ENCODE data around the gene SLC26A2. TPM values are rescaled to one million over a fixed set of nuclear protein-coding genes. Genes with fewer than 3 reads are reported as not detected.

SLC26A2 gene
- polyA plus RNA-seq, 4 donors: 16.0 to 22.9 (median 20.4) TPM

GRCh38 chr5:149959406-149960236 lies 937 bp upstream of the SLC26A2 start:
- no peak for DNase-seq (ENCODE audit: low read depth in 4 of 4, low spot score in 3 of 4)

GRCh38 chr5:149961186-149961685 lies 678 bp downstream of the SLC26A2 start:
- no peak for DNase-seq (ENCODE audit: low read depth in 4 of 4, low spot score in 3 of 4)

- no peak for DNase-seq (ENCODE audit: low read depth in 4 of 4, low spot score in 3 of 4)
Measured at GRCh38 chr5:149961957-149962409, 1.4 kb downstream of the SLC26A2 start.

GRCh38 chr5:149962601-149963300 lies 2.2 kb downstream of the SLC26A2 start:
- DNase-seq (ENCODE audit: low read depth in 4 of 4, low spot score in 3 of 4): no peak

GRCh38 chr5:149963729-149964128 lies 3.2 kb downstream of the SLC26A2 start:
- DNase-seq (ENCODE audit: low read depth in 4 of 4, low spot score in 3 of 4): no peak

- no peak for DNase-seq (ENCODE audit: low read depth in 4 of 4, low spot score in 3 of 4)
Measured at GRCh38 chr5:149966946-149967345, 6.4 kb downstream of the SLC26A2 start.

DNA sequence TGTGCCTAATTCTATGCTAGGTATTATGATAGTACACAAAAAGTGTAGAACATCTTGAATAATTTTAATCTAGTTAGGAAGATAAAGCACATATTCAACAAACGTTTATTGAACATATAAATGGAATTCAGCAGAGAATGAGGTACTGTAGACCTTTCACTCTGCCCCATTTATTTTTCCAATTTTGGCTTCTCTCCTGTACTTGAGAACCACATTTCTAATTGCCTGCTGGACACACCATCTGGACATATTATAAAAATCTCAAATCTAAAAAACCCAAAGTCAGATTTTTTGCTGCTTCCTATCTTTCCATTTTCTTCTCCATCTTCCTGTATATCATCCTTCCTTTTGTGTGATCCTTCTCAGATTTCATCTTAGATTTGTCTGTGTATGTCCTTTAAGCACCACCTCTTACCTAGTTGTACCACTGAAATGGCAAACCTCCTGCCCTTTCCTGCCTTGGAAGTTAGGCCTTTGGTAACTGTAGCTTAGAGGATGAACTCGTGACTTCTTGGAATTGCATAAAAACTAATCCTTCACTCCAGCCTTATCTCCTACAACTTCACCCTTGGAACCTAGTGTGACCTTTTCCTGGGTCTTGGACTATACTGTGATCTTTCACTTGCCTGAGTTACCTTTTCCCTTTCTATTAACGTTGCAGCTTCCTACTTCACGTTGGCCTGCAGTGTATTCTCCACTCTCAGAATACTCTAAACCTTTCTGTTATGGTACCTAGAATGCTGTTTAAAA lies 8.8 kb downstream of the SLC26A2 start:
- DNase-seq (ENCODE audit: low read depth in 4 of 4, low spot score in 3 of 4): no peak

DNA sequence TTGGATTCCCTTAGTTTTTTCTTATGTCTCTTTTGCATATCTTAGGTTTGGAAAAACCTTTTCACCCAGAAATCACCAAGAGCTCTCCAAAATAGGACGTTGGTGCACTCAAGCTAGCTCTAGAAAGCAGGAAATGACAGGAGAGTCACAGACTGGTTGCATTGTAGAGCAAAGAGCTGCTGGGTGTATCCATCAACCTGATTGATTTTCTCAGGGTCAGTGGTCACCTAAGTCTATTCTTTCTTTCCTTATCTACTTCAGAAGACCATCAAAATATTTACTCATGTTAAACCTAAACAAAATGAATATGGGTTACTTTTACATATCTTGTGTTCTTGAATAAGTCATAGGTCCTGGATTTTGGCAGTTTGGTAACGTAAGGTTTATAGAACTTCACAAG lies 14.9 kb downstream of the SLC26A2 start:
- DNase-seq (ENCODE audit: low read depth in 4 of 4, low spot score in 3 of 4): no peak

- no peak for DNase-seq (ENCODE audit: low read depth in 4 of 4, low spot score in 3 of 4)
Measured at GRCh38 chr5:149979896-149980295, 19.3 kb downstream of the SLC26A2 start.

DNA sequence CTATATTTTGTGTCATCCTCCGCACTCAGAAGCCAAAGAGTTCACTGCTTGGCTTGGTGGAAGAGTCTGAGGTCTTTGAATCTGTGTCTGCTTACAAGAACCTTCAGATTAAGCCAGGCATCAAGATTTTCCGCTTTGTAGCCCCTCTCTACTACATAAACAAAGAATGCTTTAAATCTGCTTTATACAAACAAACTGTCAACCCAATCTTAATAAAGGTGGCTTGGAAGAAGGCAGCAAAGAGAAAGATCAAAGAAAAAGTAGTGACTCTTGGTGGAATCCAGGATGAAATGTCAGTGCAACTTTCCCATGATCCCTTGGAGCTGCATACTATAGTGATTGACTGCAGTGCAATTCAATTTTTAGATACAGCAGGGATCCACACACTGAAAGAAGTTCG lies 20.6 kb downstream of the SLC26A2 start:
- no peak for DNase-seq (ENCODE audit: low read depth in 4 of 4, low spot score in 3 of 4)

GRCh38 chr5:149982505-149982904 lies 21.9 kb downstream of the SLC26A2 start:
- no peak for DNase-seq (ENCODE audit: low read depth in 4 of 4, low spot score in 3 of 4)

DNA sequence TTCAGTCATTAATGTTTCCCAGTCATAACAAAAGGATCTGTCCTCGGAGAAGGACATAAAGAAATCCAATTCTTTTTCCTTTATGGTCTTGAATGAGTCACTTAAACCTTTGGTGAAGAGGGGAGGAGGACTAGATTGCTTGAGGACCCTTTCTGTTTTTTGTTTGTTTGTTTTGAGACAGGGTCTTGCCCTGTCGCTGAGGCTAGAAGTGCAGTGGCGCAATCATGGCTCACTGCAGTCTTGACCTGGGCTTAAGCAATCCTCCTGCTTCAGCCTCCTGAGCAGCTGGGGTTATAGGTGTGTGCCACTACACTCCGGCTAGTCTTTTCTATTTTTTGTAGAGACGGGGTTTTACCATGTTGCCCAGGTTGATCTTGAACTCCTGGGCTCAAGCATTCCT lies 27.6 kb downstream of the SLC26A2 start:
- DNase-seq (ENCODE audit: low read depth in 4 of 4, low spot score in 3 of 4): no peak

DNA sequence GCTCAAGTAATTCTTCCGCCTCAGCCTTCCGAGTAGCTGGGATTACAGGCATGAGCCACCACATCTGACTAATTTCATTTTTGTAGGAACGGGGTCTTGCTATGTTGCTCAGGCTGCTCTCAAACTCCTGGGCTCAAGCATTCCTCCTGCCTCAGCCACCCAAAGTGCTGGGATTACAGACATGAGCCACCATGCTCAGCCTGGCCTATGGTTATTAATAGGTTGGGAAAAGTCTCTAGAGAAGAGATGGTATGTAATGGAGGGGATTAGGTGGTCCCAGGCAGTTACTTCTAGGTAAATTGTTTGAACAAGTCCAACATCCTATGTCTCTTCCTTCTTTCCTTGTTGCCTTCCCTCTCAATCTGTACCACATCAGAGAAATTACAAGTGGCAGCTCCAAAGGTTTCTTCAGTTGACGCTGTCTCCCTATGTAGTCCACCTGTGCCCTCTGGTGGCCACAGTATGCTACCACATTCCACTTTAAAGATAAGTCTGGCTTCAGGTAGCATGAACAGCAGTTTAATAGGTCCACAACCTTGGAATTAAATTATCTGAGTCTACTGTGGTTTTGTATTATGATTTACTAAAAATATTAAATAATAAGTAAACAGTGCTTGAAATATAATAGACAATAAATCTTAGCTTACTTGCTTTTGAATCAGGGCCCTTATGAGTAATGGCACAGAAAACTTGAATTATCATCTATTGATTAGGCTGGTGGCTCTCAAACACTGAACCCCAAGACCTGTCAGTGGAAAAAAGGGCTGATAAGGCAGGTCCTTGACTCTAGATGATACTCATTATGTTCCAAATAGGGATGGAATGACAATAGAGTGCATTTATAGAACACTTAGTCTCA lies 30.2 kb downstream of the SLC26A2 start:
- peak; percentile 43 to 69 (median 53) for DNase-seq (ENCODE audit: low read depth in 4 of 4, low spot score in 3 of 4)

GRCh38 chr5:149993471-149993870 lies 32.9 kb downstream of the SLC26A2 start:
- no peak for DNase-seq (ENCODE audit: low read depth in 4 of 4, low spot score in 3 of 4)

GRCh38 chr5:149995385-149996204 lies 35.0 kb downstream of the SLC26A2 start:
- no peak for DNase-seq (ENCODE audit: low read depth in 4 of 4, low spot score in 3 of 4)

DNA sequence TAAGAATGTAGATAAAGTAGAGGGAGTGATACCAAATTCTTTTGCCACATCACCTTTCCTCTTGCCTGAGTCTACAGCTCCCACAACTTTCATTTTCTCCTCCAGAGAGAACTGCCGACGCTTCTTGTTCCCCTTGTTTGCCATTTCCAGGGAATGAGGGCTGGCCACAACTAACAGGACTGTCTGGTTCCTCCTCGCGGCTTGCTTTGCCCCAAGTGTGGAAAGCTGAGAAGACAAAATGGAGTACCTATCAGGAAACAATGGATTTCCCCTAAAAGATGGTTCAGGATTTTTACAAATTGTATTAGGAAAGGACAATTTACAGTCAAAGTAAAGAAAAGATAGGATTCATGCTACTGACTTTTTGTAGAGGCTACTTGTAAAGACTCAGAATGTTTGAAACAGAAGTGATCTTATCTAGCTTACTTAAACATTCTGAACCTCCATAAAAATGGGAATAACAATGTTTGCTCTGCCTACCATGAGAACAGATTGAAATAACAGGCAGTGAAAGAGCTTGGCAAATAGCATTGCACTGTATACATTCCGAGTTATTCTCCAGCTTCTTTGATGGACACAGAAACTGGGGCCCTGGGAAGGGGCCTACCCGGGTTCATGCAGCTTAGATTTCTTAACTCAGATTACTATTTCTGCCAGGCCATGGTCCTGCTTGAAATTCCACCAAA lies 35.8 kb downstream of the SLC26A2 start:
- DNase-seq (ENCODE audit: low read depth in 4 of 4, low spot score in 3 of 4): no peak

- no peak for DNase-seq (ENCODE audit: low read depth in 4 of 4, low spot score in 3 of 4)
Measured at GRCh38 chr5:149998281-149998680, 37.7 kb downstream of the SLC26A2 start.

DNA sequence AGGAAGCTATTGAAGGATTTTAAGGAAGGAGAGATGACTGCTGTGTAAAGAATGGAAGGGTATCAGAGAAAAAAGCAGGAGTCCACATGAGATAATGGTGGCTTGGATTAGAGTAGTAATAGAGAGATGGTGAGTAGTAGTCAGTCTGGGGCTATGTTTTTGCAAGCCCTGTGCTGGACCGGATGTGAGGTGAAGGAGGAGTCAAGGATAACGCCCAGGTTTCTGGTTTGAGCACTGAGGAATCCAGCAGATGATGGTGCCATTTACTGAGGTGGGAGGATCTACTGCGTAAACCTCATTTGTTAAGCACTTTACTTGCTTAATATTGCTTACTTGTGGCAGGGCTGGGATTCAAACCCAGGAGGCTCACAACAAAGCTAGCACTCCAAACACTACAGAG lies 38.8 kb downstream of the SLC26A2 start:
- DNase-seq (ENCODE audit: low read depth in 4 of 4, low spot score in 3 of 4): no peak

- no peak for DNase-seq (ENCODE audit: low read depth in 4 of 4, low spot score in 3 of 4)
Measured at GRCh38 chr5:149999866-150000255, 39.3 kb downstream of the SLC26A2 start.
